M059J (cell line): ENCODE measurements around the gene PRAMEF12. TPM values are rescaled to one million over a fixed set of nuclear protein-coding genes. Genes with fewer than 3 reads are reported as not detected.
"Not testable (repeated sequence)": the region's sequence is repeated elsewhere in the genome, so short reads cannot be mapped to it uniquely, and the experiment has no call there.

Experiments
- DNase-seq: peaks from one replicate; pipeline ENCODE4 v3.0.0-alpha.2; 2012; ENCODE audit warnings: low read depth
- total RNA-seq: library from RNA; depleted of rRNA; stranded (reverse); fragments of >200 nt; shearing (Covaris generic); gene quantifications from 2 replicates; pipeline ENCODE4 v1.2.3, GENCODE V29; 2014; rRNA removed

PRAMEF12 gene
- total RNA-seq = not detected in 2 replicates

- DNase-seq = no peak
Observed at GRCh38 chr1:12773438-12773837, at the start of gene PRAMEF12. PRAMEF12 (plus strand) TSS chr1:12773738; CDS start chr1:12774868, 1,130 bp downstream.

GRCh38 chr1:12728391-12728790 is 45.1 kb upstream of the PRAMEF12 start:
- no peak for DNase-seq

DNA sequence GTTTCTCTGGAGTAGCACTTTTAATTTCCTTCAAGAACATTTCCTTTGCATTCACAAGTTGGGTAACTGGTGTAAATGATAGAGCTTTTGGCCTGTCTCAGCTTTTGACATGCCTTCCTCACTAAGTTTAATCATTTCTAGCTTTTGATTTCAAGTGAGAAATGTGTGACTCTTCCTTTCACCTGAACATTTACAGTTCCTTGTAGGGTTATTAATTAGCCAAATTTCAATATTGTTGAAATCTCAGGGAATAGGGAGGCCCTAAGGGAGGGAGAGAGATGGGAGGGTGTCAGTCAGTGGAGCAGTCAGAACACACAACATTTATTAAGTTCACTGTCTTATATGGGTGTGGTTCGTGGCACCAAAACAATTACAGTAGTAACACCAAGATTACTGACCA is 43.4 kb upstream of the PRAMEF12 start:
- DNase-seq = no peak

DNA sequence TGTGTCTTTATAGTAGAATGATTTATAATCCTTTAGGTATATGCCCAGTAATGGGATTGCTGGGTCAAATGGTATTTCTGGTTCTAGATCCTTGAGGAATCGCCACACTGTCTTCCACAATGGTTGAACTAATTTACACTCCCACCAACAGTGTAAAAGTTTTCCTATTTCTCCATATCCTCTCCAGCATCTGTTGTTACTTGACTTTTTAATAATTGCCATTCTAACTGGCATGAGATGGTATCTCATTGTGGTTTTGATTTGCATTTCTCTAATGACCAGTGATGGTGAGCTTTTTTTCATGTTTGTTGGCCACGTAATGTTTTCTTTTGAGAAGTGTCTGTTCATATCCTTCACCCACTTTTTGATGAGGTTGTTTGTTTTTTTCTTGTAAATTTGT is 42.5 kb upstream of the PRAMEF12 start:
- DNase-seq = not testable (repeated sequence)

GRCh38 chr1:12734651-12735050 is 38.9 kb upstream of the PRAMEF12 start:
- DNase-seq = no peak

GRCh38 chr1:12738934-12739333 is 34.6 kb upstream of the PRAMEF12 start:
- DNase-seq = no peak

GRCh38 chr1:12739613-12740012 is 33.9 kb upstream of the PRAMEF12 start:
- no peak for DNase-seq

GRCh38 chr1:12741946-12742345 is 31.6 kb upstream of the PRAMEF12 start:
- DNase-seq = no peak

DNA sequence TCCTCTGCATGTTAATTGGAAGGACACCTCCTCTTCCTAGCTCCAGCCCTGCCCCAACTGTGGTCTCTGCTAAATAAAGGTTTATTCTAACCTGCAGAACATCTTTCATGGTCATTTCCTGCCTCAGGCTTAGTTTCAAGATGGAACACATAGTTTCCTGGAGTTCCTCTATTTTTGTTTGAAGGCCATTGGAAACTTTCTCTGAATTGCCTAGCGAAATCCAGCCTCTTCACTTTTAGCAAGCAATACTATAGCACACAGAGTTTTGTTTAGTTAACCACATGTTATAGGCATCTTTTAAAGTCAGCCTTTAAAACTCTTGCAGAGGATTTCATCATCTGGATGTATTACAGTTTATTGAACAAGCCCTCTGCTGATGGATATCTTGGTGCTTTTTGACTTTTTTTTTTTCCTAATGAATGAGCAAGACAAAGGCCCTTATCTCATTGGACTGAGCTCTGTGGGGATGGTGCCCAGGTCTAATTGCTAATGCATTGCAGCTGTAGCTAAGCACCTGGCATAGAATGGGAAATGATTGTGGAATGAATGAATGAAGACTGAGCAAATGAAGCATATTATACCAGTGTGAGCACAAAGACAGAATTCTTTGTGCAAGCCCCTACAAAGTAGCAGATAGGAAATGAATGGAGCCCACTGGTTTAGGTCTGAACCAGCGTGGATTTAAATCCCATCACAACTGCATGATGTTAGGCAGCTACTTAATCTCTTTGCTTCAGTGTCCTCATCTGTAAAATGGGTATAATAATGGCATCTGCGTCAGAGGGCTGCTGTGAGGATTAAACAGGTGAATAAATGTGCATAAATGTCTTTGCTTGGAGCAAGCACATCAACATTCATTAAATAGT is 28.2 kb upstream of the PRAMEF12 start:
- DNase-seq = no peak

DNA sequence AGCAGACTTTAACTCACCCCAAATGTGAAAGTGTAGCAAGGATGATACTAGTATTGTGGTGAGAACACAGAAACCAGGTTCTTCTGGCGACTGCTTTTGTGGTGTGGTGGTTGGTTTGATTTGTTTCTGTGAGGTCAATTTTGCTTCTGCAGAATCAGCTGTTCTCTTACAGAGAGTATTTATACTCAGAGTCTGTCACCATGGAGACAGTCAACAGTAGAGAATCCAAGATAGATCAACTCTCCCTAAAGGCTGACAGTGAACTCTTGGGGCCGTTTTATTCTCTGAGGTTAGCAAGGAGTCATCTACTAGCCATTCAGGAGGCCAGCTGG is 27.6 kb upstream of the PRAMEF12 start, which contains the start of gene CFAP107:
TSS of gene CFAP107 (plus strand) at position 209 of the 332 bp plus-strand sequence. CDS start 231 bp downstream, outside the sequence.
- DNase-seq = peak; percentile 34

DNA sequence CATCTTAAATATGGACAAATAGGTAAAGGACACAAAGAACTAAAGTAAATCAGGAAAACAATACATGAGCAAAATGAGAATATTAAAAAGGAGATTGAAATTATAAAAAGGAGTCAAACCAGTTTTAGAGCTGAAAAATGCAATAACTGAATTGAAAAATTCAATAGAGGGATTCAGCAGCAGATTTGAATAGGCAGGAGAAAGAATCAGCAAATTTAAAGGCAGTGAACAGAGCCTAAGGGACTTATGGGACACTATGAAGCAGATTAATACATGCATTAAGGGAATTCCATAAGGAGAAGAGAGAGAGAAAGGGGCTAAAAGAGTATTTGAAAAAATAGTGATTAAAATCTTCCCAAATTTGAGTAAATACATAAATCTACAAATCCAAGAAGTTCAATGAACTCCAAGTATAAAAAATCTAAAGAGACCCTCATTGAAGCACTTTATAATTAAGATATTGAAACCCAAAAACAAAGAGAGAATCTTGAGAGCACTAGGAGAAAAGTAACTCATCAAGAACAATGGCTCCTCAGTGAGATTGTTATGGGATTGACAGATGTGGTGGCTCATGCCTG is 24.7 kb upstream of the PRAMEF12 start:
- no peak for DNase-seq

DNA sequence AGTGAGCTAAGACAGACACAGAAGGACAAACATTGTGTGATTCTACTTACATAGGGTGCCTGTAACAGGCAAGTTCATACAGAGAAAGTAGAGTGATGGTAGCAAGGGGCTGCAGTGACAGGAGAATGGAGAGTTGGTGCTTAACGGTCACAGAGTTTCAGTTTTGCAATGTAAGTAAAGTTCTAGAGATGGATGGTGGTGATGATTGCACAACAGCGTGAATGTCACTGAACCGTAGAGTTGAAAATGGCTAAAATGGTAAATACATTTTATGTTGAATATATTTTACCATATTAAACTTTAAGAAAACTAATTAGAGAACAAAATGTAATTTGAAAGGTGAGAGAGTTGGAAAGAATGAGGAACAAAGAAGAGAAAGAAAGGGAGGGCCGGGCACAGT is 18.8 kb upstream of the PRAMEF12 start:
- DNase-seq = no peak

DNA sequence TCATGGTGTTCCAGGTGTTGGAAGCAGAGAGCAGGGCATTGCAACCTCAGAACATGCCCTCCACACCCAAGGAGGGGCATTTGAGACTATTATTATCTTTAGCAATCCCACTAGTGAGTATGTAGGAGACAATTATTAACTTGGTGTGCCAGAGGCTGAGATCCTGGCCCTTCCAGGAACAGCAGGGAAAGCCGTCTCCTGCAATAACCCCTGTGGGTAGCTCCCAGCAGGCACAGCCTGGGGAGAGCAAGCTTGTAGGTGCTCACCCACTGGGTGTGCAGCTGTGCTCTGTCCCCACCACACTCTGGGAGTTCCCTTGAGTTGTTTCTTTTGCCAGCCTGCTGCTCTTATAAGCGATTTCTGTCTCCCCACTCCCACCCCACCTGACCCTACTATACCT is 17.3 kb upstream of the PRAMEF12 start:
- DNase-seq = no peak

DNA sequence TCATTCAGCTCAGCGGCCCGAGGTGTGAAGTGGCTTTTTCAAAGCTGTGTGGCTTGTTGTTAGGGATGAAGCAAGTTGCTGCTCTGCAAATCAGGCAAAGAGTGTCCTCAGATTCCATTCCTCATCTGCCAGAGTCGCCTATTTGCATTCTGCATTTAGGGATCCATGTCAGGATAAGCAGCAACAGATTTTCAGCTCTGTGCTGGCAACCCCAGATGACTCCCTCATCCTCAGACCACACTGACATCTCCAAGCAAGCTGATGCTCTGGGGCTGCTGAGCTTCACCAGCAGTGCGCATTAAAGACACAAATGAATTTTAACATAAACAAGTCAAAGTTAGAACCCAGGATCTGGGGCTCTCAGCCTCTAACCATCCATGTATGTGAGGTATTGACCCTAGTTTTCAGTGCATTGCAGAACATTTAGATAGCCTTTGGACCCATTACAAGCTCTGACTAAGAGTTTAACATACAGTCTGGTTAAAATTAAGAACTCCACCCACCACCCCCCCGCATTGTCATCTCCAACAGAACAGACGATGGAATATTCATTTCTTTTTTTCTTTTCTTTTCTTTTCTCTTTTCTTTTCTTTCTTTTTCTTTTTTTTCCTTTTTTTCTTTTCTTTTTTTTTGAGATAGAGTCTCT is 16.6 kb upstream of the PRAMEF12 start:
- DNase-seq = no peak

GRCh38 chr1:12757836-12758235 is 15.7 kb upstream of the PRAMEF12 start:
- DNase-seq = no peak

GRCh38 chr1:12760256-12760795 is 13.2 kb upstream of the PRAMEF12 start:
- DNase-seq = peak; percentile 5

GRCh38 chr1:12761781-12762180 is 11.8 kb upstream of the PRAMEF12 start:
- no peak for DNase-seq

GRCh38 chr1:12762766-12763165 is 10.8 kb upstream of the PRAMEF12 start:
- no peak for DNase-seq

DNA sequence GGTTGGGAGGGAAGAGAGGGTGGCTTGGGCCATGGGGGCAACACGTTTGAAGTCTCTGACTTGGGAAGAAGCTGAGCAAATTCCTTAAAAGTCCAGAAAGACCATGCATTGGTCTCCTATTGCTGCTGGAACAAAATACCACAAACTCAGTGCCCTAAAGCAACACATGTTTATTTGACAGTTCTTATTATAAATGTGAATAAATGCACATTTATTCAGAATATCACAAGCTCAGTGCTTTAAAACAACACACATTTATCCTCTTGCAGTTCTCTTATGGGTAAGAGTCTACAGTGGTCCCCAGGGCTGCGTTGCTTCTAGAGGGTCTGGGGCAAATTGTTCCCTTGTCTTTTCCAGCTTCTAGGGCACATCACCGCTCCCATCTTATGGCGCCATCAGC is 10.1 kb upstream of the PRAMEF12 start:
- no peak for DNase-seq

GRCh38 chr1:12764016-12764415 is 9.5 kb upstream of the PRAMEF12 start:
- DNase-seq = no peak

- DNase-seq = no peak
Observed at GRCh38 chr1:12769031-12769430, 4.5 kb upstream of the PRAMEF12 start.

DNA sequence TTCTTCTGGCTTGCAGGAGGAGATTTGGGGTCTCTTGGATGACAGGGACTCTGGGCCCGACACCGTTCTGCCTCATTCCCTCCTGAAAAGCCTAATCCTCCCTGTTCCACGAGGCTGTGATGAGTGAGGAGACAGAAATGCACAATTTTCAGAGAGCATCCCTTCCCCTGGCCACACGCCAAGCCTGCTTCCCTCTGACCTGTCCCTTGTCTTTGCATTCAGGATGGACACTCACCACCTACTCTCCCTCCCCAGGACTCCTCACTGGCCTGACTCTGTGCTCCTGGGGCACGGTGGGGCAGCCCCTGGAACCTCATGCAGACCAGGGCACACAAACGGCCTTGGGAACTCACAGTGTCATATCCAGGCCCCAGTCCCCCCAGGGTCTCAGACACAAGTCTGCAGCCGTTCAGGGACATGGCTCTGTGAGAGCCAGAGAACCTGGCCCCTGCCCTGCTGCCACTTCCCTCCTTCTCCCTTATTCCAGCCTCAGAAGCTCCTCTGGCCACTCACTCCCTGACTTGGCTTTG is 3.5 kb upstream of the PRAMEF12 start:
- no peak for DNase-seq
